Fibroblast of lung (primary cell): ENCODE measurements around the gene TMCO2. TPM values are rescaled to one million over a fixed set of nuclear protein-coding genes. Genes with fewer than 3 reads are reported as not detected.
"Not testable (repeated sequence)": the region's sequence is repeated elsewhere in the genome, so short reads cannot be mapped to it uniquely, and the experiment has no call there.

Source experiments
- DNase-seq, 2 donors: peaks; one replicate each; pipeline versions ENCODE4 v3.0.0 to v3.0.0-alpha.2; 2010; ENCODE audit warnings: low read depth in 2 of 2
- H2AFZ ChIP-seq: 2 replicates; pipeline ENCODE4 v1.5.1; 2012; ENCODE audit warnings: low read length, control low read depth, inconsistent platforms
- H3K27ac ChIP-seq: 2 replicates; pipeline ENCODE4 v1.5.1; 2011; ENCODE audit warnings: low read length, control low read depth; ENCODE audit not compliant: insufficient read depth
- H3K27me3 ChIP-seq: 2 replicates; pipeline ENCODE4 v1.5.1; 2011; ENCODE audit warnings: mild to moderate bottlenecking, low read length; ENCODE audit not compliant: control insufficient read depth, insufficient read depth
- H3K36me3 ChIP-seq: 2 replicates; pipeline ENCODE4 v1.5.1; 2011; ENCODE audit warnings: low read length; ENCODE audit not compliant: control insufficient read depth, insufficient read depth
- H3K4me1 ChIP-seq: 2 replicates; pipeline ENCODE4 v1.5.1; 2011; ENCODE audit warnings: low read length; ENCODE audit not compliant: control insufficient read depth, insufficient read depth; ENCODE audit errors: extremely low read depth
- H3K4me2 ChIP-seq: 2 replicates; pipeline ENCODE4 v1.5.1; 2011; ENCODE audit warnings: low read length, control low read depth; ENCODE audit not compliant: insufficient read depth; ENCODE audit errors: extremely low read depth
- H3K4me3 ChIP-seq, 4 experiments: fragments of 200-600 bp in 1 of 4; sonication (generic) in 1 of 4; replicated peaks in 1 of 4; 2 replicates each; pipeline ENCODE4 v1.5.1; 2011 to 2016; ENCODE audit warnings: low read length in 4 of 4, low read depth in 3 of 4, mild to moderate bottlenecking in 3 of 4, control low read depth in 2 of 4, inconsistent platforms in 1 of 4, mixed read lengths in 1 of 4; ENCODE audit not compliant: insufficient read depth in 1 of 4; ENCODE audit errors: control extremely low read depth in 1 of 4
- H3K79me2 ChIP-seq: 2 replicates; pipeline ENCODE4 v1.5.1; 2012; ENCODE audit warnings: mild to moderate bottlenecking, low read length, inconsistent platforms; ENCODE audit not compliant: control insufficient read depth, insufficient read depth
- H3K9ac ChIP-seq: 2 replicates; pipeline ENCODE4 v1.5.1; 2011; ENCODE audit warnings: mild to moderate bottlenecking, low read length, control low read depth; ENCODE audit not compliant: insufficient read depth
- H3K9me3 ChIP-seq: 2 replicates; pipeline ENCODE4 v1.5.1; 2012; ENCODE audit warnings: low read depth, low read length; ENCODE audit not compliant: control insufficient read depth, insufficient read depth
- H4K20me1 ChIP-seq: 2 replicates; pipeline ENCODE4 v1.5.1; 2011; ENCODE audit warnings: low read length; ENCODE audit not compliant: control insufficient read depth, insufficient read depth; ENCODE audit errors: extremely low read depth
- CTCF ChIP-seq, 2 donors: IDR thresholded peaks in 1 of 2; conservative IDR thresholded peaks in 1 of 2; 1 replicate in 1 of 2; 2 replicates in 1 of 2; pipeline ENCODE4 v1.5.1; 2011 to 2012; ENCODE audit warnings: low read length in 2 of 2, control low read depth in 1 of 2, inconsistent platforms in 1 of 2, low read depth in 1 of 2, mild to moderate bottlenecking in 1 of 2
- EZH2 ChIP-seq: IDR thresholded peaks from 2 replicates; pipeline ENCODE4 v1.5.1; 2012; ENCODE audit warnings: low read length, control low read depth, mild to moderate bottlenecking; ENCODE audit errors: missing control alignments
- polyA plus RNA-seq, 2 donors: library from polyadenylated mRNA; depleted of rRNA in 1 of 2; stranded (reverse) in 1 of 2; unstranded in 1 of 2; fragments of >200 nt; gene quantifications; 2 replicates each; pipeline ENCODE4 v1.2.1, GENCODE V29; 2011 to 2012; ENCODE audit warnings: missing spikeins in 1 of 2
- total RNA-seq: library from RNA; depleted of rRNA; stranded (reverse); fragments of >200 nt; gene quantifications from 2 replicates; pipeline ENCODE4 v1.2.1, GENCODE V29; 2014

Gene TMCO2
- total and polyA plus RNA-seq, 2 donors (not counting 1 experiment from before 2014, with no cell fraction given) = not detected

- no peaks in the 10 kb centered on the region for H3K36me3 ChIP-seq
Observed at GRCh38 chr1:40210511-40211204, 37.1 kb upstream of the TMCO2 start.

GRCh38 chr1:40218333-40218732, 29.4 kb upstream of the TMCO2 start:
- Histone ChIP-seq H3K27ac (no peak overlapping the region), H3K27me3 (no peaks in the 10 kb centered on the region), H3K4me1 (no peaks in the 10 kb centered on the region), H3K79me2 (no peaks in the 10 kb centered on the region), H3K4me2 (no peak overlapping the region), H4K20me1 (no peaks in the 10 kb centered on the region), H3K4me3 (no peak overlapping the region), H3K9ac (no peak overlapping the region), H3K9me3 (no peaks in the 10 kb centered on the region), H2AFZ (no peak overlapping the region), H3K36me3 (no peaks in the 10 kb centered on the region)
- no peak for DNase-seq
- TF ChIP-seq CTCF (conservative IDR thresholded peaks at IDR 0.05 in 1 of 2, IDR thresholded peaks at IDR 0.05 in 1 of 2; ENCODE audit: low read depth in 1 of 2, low read length in 2 of 2) = no peak
- no peak for TF ChIP-seq EZH2

More at GRCh38 chr1:40210511-40211204, 37.1 kb upstream of the TMCO2 start:
- Histone ChIP-seq H2AFZ (no peak overlapping the region), H3K79me2 (no peaks in the 10 kb centered on the region), H3K4me2 (no peak overlapping the region), H3K4me1 (no peaks in the 10 kb centered on the region), H3K9me3 (no peaks in the 10 kb centered on the region), H3K27ac (no peak overlapping the region), H4K20me1 (no peaks in the 10 kb centered on the region), H3K27me3 (no peaks in the 10 kb centered on the region), H3K9ac (no peak overlapping the region), H3K4me3 (no peak overlapping the region)
- no peak for DNase-seq
- TF ChIP-seq CTCF (conservative IDR thresholded peaks at IDR 0.05 in 1 of 2, IDR thresholded peaks at IDR 0.05 in 1 of 2; ENCODE audit: low read depth in 1 of 2, low read length in 2 of 2) = no peak
- no peak for TF ChIP-seq EZH2

- H3K9ac ChIP-seq, H3K4me3 ChIP-seq, H4K20me1 ChIP-seq, H2AFZ ChIP-seq, DNase-seq, H3K36me3 ChIP-seq, H3K27ac ChIP-seq, H3K27me3 ChIP-seq, H3K9me3 ChIP-seq, H3K79me2 ChIP-seq, H3K4me1 ChIP-seq, H3K4me2 ChIP-seq: not testable (repeated sequence)
Observed at GRCh38 chr1:40221471-40221905, 26.2 kb upstream of the TMCO2 start.
